ENCODE results near the gene EPS8. TPM values are rescaled to one million over a fixed set of nuclear protein-coding genes. Genes with fewer than 3 reads are reported as not detected.
A peak's percentile ranks its signal among the peaks of the same experiment; 100 is the strongest.

The EPS8 gene
- total RNA-seq, 1 donor = 192 TPM

DNA sequence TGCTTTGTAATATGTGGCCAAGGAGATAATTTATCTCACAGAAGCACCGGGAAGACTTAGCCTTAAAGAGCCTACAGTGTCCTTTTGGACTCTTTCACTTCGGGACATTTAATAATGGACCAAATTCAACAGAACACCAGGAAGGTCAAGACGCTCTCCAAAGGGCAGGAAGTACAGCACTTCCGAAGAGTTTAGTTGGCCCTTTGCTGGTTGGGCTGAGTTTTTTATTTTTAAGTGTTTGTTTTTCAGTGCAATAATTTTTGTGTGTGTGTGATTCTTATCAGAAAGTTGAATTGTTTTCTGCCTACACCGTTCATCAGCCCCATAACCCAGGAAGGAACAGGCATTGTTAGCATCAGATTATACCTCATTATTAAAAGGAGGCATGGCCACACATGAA, 193.0 kb downstream of the EPS8 start:
- H3K4me3 ChIP-seq (ENCODE audit: low read depth, low read length) = no peak overlapping the region
- TF ChIP-seq, protein P1, sequence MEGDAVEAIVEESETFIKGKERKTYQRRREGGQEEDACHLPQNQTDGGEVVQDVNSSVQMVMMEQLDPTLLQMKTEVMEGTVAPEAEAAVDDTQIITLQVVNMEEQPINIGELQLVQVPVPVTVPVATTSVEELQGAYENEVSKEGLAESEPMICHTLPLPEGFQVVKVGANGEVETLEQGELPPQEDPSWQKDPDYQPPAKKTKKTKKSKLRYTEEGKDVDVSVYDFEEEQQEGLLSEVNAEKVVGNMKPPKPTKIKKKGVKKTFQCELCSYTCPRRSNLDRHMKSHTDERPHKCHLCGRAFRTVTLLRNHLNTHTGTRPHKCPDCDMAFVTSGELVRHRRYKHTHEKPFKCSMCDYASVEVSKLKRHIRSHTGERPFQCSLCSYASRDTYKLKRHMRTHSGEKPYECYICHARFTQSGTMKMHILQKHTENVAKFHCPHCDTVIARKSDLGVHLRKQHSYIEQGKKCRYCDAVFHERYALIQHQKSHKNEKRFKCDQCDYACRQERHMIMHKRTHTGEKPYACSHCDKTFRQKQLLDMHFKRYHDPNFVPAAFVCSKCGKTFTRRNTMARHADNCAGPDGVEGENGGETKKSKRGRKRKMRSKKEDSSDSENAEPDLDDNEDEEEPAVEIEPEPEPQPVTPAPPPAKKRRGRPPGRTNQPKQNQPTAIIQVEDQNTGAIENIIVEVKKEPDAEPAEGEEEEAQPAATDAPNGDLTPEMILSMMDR (IDR thresholded peaks at IDR 0.05; ENCODE audit: insufficient read depth, low read length) = no peak
- no peak for DNase-seq (ENCODE audit: low read depth)

DNA sequence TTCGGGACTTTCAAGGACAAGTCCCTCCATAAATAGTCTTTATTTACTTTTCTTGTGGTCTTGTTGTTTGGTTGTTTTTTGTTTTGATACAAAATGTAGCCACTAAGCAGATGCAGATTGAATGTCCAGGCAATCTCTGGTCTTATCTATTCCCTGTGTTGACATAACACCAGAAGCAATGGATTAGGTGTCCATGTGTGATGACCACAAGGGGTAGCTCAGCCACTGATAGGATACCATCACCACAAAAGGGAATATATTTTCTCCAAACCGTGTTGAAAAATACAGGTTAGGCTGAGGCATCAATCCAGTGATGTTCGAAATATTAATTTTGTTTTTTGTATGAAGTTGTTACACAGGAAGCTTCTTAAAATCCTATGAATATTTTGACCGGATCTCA, 196.3 kb downstream of the EPS8 start:
- H3K4me3 ChIP-seq (ENCODE audit: low read depth, low read length) = no peak overlapping the region
- TF ChIP-seq, protein P1 (IDR thresholded peaks at IDR 0.05; ENCODE audit: insufficient read depth, low read length) = no peak
- peak; percentile 44 for DNase-seq (ENCODE audit: low read depth)

DNA sequence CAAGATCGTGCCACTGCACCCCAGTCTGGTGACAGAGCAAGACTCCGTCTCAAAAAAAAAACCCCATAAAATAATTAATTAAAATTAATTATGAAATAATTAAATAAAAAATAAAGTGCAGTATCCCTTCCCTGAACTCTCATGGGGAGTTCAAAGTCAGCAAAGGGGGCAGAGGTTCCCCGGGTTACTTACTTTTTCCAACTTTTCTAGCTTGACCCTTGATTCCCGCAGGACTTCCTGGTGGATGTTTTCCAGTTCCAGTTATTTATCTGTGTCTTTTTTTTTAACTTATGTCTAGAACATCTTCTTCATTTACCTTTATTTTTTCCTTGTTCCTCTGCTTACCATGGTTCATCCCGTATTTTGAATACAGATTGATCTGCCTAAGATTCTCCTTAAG, 197.4 kb downstream of the EPS8 start:
- TF ChIP-seq, protein P1 (IDR thresholded peaks at IDR 0.05; ENCODE audit: insufficient read depth, low read length) = no peak

DNA sequence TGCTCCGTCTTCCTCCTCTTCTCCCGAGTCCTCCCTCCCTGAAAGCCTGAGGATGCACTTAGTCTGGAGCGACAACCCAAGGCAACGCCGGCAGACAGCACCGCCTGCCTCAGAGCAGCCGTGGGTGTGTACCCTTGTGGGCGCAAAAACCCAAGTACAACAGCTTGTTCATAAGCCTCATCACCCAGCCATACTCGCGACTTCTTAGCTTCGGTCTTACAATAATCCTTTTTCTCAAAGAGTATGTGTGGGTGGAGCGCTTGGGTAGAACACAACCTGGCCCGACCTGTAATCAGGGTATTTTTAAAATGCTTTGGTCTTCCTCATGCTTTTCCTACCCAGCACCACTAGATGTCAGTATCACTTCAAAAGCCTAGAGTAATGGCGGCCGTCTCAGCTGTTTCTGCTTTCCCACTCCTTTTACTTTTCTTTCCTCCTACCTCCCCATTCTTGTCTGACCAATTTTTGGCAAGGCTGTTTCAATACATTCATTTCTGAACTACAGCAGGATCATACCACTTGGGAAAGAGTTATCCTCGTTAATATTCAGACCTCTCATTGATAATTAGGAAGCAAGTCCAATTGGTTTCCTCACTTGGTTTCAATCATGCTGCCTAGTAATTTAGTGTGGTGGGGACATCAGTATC, 198.9 kb downstream of the EPS8 start:
- DNase-seq (ENCODE audit: low read depth) = peak; percentile 85
- H3K4me3 ChIP-seq (ENCODE audit: low read depth, low read length) = peak overlapping the region; percentile 57
- TF ChIP-seq, protein P1 (IDR thresholded peaks at IDR 0.05; ENCODE audit: insufficient read depth, low read length) = peak; percentile 89

More for the DNA sequence above, 197.4 kb downstream of the EPS8 start:
- no peak for DNase-seq (ENCODE audit: low read depth)
- no peak overlapping the region for H3K4me3 ChIP-seq (ENCODE audit: low read depth, low read length)

DNA sequence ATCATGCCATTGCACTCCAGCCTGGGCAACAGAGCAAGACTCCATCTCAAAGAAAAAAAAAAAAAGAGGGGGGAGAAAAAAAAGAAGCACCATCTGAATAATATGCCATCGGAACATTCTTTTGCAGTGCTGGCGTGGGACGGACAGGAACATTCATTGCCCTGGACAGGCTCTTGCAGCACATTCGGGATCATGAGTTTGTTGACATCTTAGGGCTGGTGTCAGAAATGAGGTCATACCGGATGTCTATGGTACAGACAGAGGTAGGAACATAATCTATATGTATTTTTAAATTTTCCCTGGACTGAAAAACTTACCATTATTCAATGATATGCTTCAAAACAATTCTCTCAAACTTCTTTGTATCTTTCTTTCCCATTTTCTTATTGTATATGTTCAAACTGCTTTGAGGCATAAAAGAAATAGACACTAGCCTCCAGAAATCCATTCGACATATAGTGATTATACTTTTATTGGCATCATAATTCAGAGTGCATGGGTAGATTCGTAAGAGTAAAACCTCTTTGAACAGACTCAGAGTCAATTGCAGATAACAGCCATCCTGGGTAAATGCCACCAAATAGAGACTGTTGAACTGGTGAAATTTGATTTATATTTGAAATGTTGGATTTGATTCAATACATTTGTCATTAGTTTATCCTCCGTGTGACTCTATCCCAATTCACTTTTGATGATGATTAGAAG, 199.7 kb downstream of the EPS8 start:
- H3K4me3 ChIP-seq (ENCODE audit: low read depth, low read length) = no peak overlapping the region
- no peak for DNase-seq (ENCODE audit: low read depth)
- TF ChIP-seq, protein P1 (IDR thresholded peaks at IDR 0.05; ENCODE audit: insufficient read depth, low read length) = no peak

DNA sequence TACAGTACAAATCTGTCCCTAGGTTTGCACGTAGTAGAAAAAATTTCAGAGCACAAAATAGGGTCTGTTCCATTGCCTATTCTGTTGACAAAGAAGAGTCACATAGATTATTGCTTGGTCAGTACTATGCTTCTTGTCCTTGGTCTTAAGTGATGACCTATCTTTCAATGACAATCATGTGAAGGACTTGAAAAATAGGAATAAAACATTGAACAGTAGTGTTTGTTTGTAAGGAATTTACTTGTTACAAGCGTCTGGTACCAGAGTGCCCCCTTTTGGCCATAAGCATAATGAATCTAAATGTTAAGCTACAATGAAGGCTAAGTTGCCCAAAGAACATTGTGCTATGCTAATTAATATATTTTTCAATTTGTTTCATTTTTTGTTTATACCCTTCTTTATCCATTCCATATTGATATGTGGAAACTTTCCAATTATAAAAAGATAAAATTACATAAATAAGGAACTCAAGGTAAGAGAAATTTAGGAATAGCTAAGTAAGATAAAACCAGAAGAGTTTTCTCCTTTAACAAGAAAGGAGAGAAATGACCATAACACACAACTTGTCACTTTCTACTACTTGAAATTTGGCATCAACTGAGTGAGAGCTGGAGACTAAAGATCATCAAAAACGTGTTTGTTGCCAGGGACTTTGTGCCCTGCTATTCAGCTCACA, 204.7 kb downstream of the EPS8 start:
- no peak overlapping the region for H3K4me3 ChIP-seq (ENCODE audit: low read depth, low read length)
- peak; percentile 91 for DNase-seq (ENCODE audit: low read depth)
- TF ChIP-seq, protein P1 (IDR thresholded peaks at IDR 0.05; ENCODE audit: insufficient read depth, low read length) = peak; percentile 75
